BJ (cell line): Measurements from ENCODE around the gene CCDC187. TPM values are rescaled to one million over a fixed set of nuclear protein-coding genes. Genes with fewer than 3 reads are reported as not detected.
"Not testable (repeated sequence)": the region's sequence is repeated elsewhere in the genome, so short reads cannot be mapped to it uniquely, and the experiment has no call there.

Experiments used
- CTCF ChIA-PET: fragments of 350-600 bp; formaldehyde crosslinking; extraction: SDS; loops from one replicate; lab custom pipeline; 2021; ENCODE audit warnings: antibody characterized with exemption, inconsistent platforms; lab: Yijun Ruan, JAX
- POLR2A ChIA-PET: fragments of 300-600 bp; sonication (Branson Sonifier 250); formaldehyde crosslinking; extraction: SDS; loops from one replicate; lab custom pipeline; 2021; ENCODE audit warnings: antibody characterized with exemption; lab: Charles Lee
- DNase-seq: peaks from one replicate; pipeline ENCODE4 v3.0.0-alpha.2; 2011; ENCODE audit warnings: low read depth
- H3K27me3 ChIP-seq: 2 replicates; pipeline ENCODE4 v1.6.0; 2011; ENCODE audit warnings: low read length; ENCODE audit not compliant: control insufficient read depth, insufficient read depth
- H3K36me3 ChIP-seq: 2 replicates; pipeline ENCODE4 v1.5.1; 2011; ENCODE audit warnings: low read length; ENCODE audit not compliant: control insufficient read depth, insufficient read depth
- H3K4me3 ChIP-seq: 2 replicates; pipeline ENCODE4 v1.5.1; 2011; ENCODE audit warnings: low read depth, mild to moderate bottlenecking, control low read depth, low read length
- polyA plus RNA-seq: library from polyadenylated mRNA; depleted of rRNA; stranded (reverse); fragments of >200 nt; gene quantifications from 2 replicates; pipeline ENCODE4 v1.2.3, GENCODE V29; 2011
- TF ChIP-seq, protein P1 (sequence below): IDR thresholded peaks from 2 replicates; pipeline ENCODE4 v1.5.1; 2011; ENCODE audit warnings: low read depth, mild to moderate bottlenecking, control low read depth, inconsistent platforms, low read length, moderate library complexity; ENCODE audit not compliant: insufficient read depth

CCDC187 gene
- polyA plus RNA-seq, 1 experiment, result not detected

GRCh38 chr9:136267261-136268111 is 36.4 kb downstream of the CCDC187 start:
- Histone ChIP-seq H3K4me3 (peak overlapping the region; percentile 47), H3K27me3 (peaks cover 11% of the 10 kb centered on the region), H3K36me3 (no peaks in the 10 kb centered on the region)
- ChIA-PET POLR2A (no interaction called here), CTCF (interaction anchor here (1.0 to 2.5 kb wide), 2 partner anchors 15 to 145 kb away, joined by 4 to 15 read pairs; no protein-coding TSS in a partner anchor)
- no peak for DNase-seq
- TF ChIP-seq, protein P1, sequence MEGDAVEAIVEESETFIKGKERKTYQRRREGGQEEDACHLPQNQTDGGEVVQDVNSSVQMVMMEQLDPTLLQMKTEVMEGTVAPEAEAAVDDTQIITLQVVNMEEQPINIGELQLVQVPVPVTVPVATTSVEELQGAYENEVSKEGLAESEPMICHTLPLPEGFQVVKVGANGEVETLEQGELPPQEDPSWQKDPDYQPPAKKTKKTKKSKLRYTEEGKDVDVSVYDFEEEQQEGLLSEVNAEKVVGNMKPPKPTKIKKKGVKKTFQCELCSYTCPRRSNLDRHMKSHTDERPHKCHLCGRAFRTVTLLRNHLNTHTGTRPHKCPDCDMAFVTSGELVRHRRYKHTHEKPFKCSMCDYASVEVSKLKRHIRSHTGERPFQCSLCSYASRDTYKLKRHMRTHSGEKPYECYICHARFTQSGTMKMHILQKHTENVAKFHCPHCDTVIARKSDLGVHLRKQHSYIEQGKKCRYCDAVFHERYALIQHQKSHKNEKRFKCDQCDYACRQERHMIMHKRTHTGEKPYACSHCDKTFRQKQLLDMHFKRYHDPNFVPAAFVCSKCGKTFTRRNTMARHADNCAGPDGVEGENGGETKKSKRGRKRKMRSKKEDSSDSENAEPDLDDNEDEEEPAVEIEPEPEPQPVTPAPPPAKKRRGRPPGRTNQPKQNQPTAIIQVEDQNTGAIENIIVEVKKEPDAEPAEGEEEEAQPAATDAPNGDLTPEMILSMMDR, result peak; percentile 44

DNA sequence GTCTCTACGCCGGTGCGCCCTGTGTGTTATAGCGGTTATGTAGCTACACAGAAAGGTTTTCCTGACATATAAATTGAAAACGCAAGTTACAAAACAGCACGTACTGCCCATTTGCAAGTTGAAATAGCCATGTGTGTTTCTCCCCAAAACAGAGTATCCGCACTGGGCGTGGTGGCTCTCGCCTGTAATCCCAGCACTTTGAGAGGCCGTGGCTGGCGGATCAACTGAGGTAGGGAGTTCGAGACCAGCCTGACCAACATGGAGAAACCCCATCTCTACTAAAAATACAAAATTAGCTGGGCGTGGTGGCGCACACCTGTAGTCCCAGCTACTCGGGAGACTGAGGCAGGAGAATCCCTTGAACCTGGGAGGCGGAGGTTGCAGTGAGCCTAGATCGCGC is 37.3 kb downstream of the CCDC187 start:
- H3K27me3 ChIP-seq, result peaks cover 10% of the 10 kb centered on the region
- POLR2A ChIA-PET, result not testable (repeated sequence)

GRCh38 chr9:136265561-136266355 is 38.1 kb downstream of the CCDC187 start:
- no peak overlapping the region for H3K4me3 ChIP-seq
- DNase-seq, result no peak
- TF ChIP-seq, protein P1, result no peak
- POLR2A ChIA-PET, result no interaction called here
- no peaks in the 10 kb centered on the region for H3K36me3 ChIP-seq
- CTCF ChIA-PET, result no interaction called here
- H3K27me3 ChIP-seq, result peaks cover 10% of the 10 kb centered on the region

More for the DNA sequence above, 37.3 kb downstream of the CCDC187 start:
- not testable (repeated sequence) for H3K4me3 ChIP-seq, DNase-seq, H3K36me3 ChIP-seq
- CTCF ChIA-PET, result interaction anchor here (1.0 to 2.5 kb wide), 2 partner anchors 16 to 144 kb away, joined by 4 to 15 read pairs; no protein-coding TSS in a partner anchor

DNA sequence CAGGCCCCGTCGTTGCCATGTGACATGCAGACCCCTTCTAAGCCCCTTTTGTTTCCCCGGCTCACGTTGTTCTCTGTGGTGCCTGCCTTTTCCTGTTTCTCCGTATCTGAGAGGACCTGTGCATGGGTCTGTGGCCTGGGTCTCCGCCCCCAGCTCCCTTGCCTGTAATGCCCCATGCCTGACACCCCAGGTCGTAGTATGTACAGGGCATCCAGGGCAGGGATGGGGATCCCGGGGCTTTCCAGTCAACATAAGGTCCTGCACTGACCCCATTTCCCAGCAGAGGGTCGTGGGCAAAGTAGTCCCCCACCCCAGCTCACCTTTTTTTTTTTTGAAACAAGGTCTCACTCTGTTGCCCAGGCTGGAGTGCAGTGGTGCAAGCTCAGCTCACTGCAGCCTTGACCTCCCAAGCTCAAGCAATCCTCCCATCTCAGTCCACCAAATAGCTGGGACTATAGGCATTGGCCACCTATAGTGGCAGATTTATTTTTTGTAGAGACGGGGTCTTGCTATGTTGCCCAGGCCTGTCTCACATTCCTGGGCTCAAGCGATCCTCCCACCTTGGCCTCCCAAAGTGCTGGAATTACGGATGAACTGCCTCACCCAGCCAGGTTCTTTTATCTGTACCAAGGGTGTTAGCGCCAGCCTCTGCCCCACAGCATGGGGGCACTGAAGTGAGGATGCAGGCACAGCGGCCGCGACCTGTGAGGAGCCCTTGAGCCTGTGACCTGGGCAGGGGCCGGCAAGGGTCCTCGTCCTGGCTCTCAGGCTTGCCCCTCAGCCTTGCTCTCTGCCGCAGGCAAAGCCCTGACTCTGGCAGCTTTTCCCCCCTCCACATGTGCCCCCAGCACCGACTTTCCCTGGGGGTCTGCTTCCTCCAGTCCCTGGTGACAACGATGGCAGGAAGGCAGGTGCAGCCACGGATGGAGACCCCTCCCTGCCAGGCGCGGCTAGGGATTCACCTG is 39.2 kb downstream of the CCDC187 start:
- TF ChIP-seq, protein P1, result no peak
- H3K27me3 ChIP-seq, result peaks cover 8% of the 10 kb centered on the region
- no peaks in the 10 kb centered on the region for H3K36me3 ChIP-seq
- DNase-seq, result no peak
- ChIA-PET CTCF (interaction anchor here (0.8 kb wide), 1 partner anchor 17 kb away, joined by 3 read pairs; no protein-coding TSS in a partner anchor), POLR2A (no interaction called here)
- no peak overlapping the region for H3K4me3 ChIP-seq

DNA sequence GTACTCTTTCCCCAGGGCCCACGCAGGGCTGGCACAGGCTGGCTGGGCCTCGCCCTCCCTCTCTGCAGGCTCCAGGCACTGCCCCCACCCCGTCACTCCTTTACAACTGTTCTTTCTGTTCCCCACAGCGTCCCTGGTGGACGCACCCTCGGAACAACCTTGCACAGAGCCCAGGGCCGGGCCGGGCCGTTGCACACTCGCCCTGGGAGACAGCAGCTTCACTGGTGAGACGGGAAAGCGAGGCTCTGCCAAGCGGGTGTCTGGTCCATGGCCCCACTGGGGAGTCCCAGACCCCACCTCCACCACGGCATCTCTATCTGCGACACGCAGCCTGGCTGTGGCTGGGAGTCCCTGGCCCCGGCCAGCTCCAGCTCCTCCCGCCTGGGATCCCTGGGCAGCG is 39.9 kb downstream of the CCDC187 start:
- H3K4me3 ChIP-seq, result no peak overlapping the region
- no peaks in the 10 kb centered on the region for H3K36me3 ChIP-seq
- no peak for DNase-seq
- ChIA-PET CTCF (no interaction called here), POLR2A (no interaction called here)
- TF ChIP-seq, protein P1, result no peak
- peaks cover 8% of the 10 kb centered on the region for H3K27me3 ChIP-seq
